GM13977 (cell line): ENCODE measurements around the gene AACS.

Source experiments
- DNase-seq: peaks from one replicate; pipeline ENCODE4 v3.0.0; 2012; ENCODE audit warnings: low spot score
- CTCF ChIP-seq: IDR thresholded peaks from 2 replicates; pipeline ENCODE4 v1.5.1; 2012; ENCODE audit warnings: mild to moderate bottlenecking, control low read depth; ENCODE audit not compliant: insufficient read depth; ENCODE audit errors: extremely low read depth, missing control alignments
- in situ Hi-C: fragments of 300-500 bp; cut with MboI; formaldehyde crosslinking; loops from one replicate; pipeline ENCODE4 v1.12.0; 2022; ENCODE audit warnings: low sequenced_read_pairs, low pct_unique_long_range_greater_than_20kb, mixed read lengths, inconsistent platforms; ENCODE audit not compliant: unreplicated experiment

The AACS gene

GRCh38 chr12:125163148-125163547 is 97.9 kb downstream of the AACS start:
- in situ Hi-C loops: no loop called here
- TF ChIP-seq CTCF: no peak
- no peak for DNase-seq

GRCh38 chr12:125164541-125164940 is 99.3 kb downstream of the AACS start:
- DNase-seq: no peak
- in situ Hi-C loops: no loop called here
- TF ChIP-seq CTCF: no peak

- in situ Hi-C loops: no loop called here
- DNase-seq: no peak
- no peak for TF ChIP-seq CTCF
Observed at GRCh38 chr12:125166041-125166440, 100.8 kb downstream of the AACS start.

GRCh38 chr12:125167658-125168057 is 102.4 kb downstream of the AACS start:
- in situ Hi-C loops: no loop called here
- TF ChIP-seq CTCF: no peak
- DNase-seq: no peak

GRCh38 chr12:125169451-125169850 is 104.2 kb downstream of the AACS start:
- no peak for TF ChIP-seq CTCF

GRCh38 chr12:125169870-125170269 is 104.6 kb downstream of the AACS start:
- TF ChIP-seq CTCF: no peak
- in situ Hi-C loops: no loop called here
- no peak for DNase-seq

More at GRCh38 chr12:125169451-125169850, 104.2 kb downstream of the AACS start:
- in situ Hi-C loops: no loop called here
- no peak for DNase-seq

GRCh38 chr12:125171267-125171666 is 106.0 kb downstream of the AACS start:
- DNase-seq: no peak
- no peak for TF ChIP-seq CTCF
- in situ Hi-C loops: no loop called here
